Measurements from ENCODE around the gene FBXL5. TPM values are rescaled to one million over a fixed set of nuclear protein-coding genes. Genes with fewer than 3 reads are reported as not detected.
"Not testable (repeated sequence)": the region's sequence is repeated elsewhere in the genome, so short reads cannot be mapped to it uniquely, and the experiment has no call there.

FBXL5 gene
- total and polyA plus RNA-seq, 2 donors from 2014 or later = 95.3 to 98.4 TPM

GRCh38 chr4:15648600-15648999 is 6.6 kb downstream of the FBXL5 start:
- Histone ChIP-seq H3K27me3 (ENCODE audit: control insufficient read depth, insufficient read depth, low read length) (no peaks in the 10 kb centered on the region), H3K36me3 (ENCODE audit: control insufficient read depth in 2 of 3, insufficient read depth in 3 of 3, low read length in 3 of 3) (no peaks in the 10 kb centered on the region), H3K9ac (ENCODE audit: low read length in 3 of 3) (peak overlapping the region in 1 of 3 donors; percentile 7), H3K9me3 (ENCODE audit: control insufficient read depth in 2 of 3, insufficient read depth in 1 of 3, low read length in 3 of 3) (no peaks in the 10 kb centered on the region), H3K27ac (ENCODE audit: low read depth in 2 of 2, low read length in 2 of 2) (no peak overlapping the region), H3K4me3 (ENCODE audit: low read length in 3 of 3) (peak overlapping the region in 1 of 3 donors; percentile 16), H3K4me1 (ENCODE audit: control insufficient read depth in 2 of 3, insufficient read depth in 2 of 3, low read depth in 1 of 3, low read length in 3 of 3) (peaks cover 4 to 26% (median 10%) of the 10 kb centered on the region in 3 donors)
- no peak for TF ChIP-seq CTCF (IDR thresholded peaks at IDR 0.05; ENCODE audit: borderline replicate concordance, extremely low read depth, insufficient read depth)
- intact Hi-C loops (cut with DNase I) = no loop called here
- no peak for DNase-seq
- no peak for FAIRE-seq

GRCh38 chr4:15638418-15638817 is 16.7 kb downstream of the FBXL5 start:
- Histone ChIP-seq H3K27ac (ENCODE audit: low read depth in 2 of 2, low read length in 2 of 2) (no peak overlapping the region), H3K36me3 (ENCODE audit: control insufficient read depth in 2 of 3, insufficient read depth in 3 of 3, low read length in 3 of 3) (peaks cover 5 to 29% (median 9%) of the 10 kb centered on the region in 3 donors)
- no peak for DNase-seq

GRCh38 chr4:15636818-15637217 is 18.3 kb downstream of the FBXL5 start:
- FAIRE-seq = no peak
- H3K9me3 ChIP-seq (ENCODE audit: control insufficient read depth in 2 of 3, insufficient read depth in 1 of 3, low read length in 3 of 3) = no peaks in the 10 kb centered on the region
- intact Hi-C loops (cut with DNase I) = no loop called here
- no peak for TF ChIP-seq CTCF (IDR thresholded peaks at IDR 0.05; ENCODE audit: borderline replicate concordance, extremely low read depth, insufficient read depth)
- H3K4me1 ChIP-seq (ENCODE audit: control insufficient read depth in 2 of 3, insufficient read depth in 2 of 3, low read depth in 1 of 3, low read length in 3 of 3) = no peaks in the 10 kb centered on the region
- no peak overlapping the region for H3K4me3 ChIP-seq (ENCODE audit: low read length in 3 of 3)
- peaks cover 5 to 29% (median 12%) of the 10 kb centered on the region in 3 donors for H3K36me3 ChIP-seq (ENCODE audit: control insufficient read depth in 2 of 3, insufficient read depth in 3 of 3, low read length in 3 of 3)
- H3K27ac ChIP-seq (ENCODE audit: low read depth in 2 of 2, low read length in 2 of 2) = no peak overlapping the region
- H3K9ac ChIP-seq (ENCODE audit: low read length in 3 of 3) = no peak overlapping the region
- no peak for DNase-seq
- no peaks in the 10 kb centered on the region for H3K27me3 ChIP-seq (ENCODE audit: control insufficient read depth, insufficient read depth, low read length)

More at GRCh38 chr4:15638418-15638817, 16.7 kb downstream of the FBXL5 start:
- intact Hi-C loops (cut with DNase I) = no loop called here
- no peak overlapping the region for H3K9ac ChIP-seq (ENCODE audit: low read length in 3 of 3)
- no peak overlapping the region for H3K4me3 ChIP-seq (ENCODE audit: low read length in 3 of 3)
- no peak for TF ChIP-seq CTCF (IDR thresholded peaks at IDR 0.05; ENCODE audit: borderline replicate concordance, extremely low read depth, insufficient read depth)
- H3K4me1 ChIP-seq (ENCODE audit: control insufficient read depth in 2 of 3, insufficient read depth in 2 of 3, low read depth in 1 of 3, low read length in 3 of 3) = no peaks in the 10 kb centered on the region
- no peak for FAIRE-seq
- H3K27me3 ChIP-seq (ENCODE audit: control insufficient read depth, insufficient read depth, low read length) = no peaks in the 10 kb centered on the region
- H3K9me3 ChIP-seq (ENCODE audit: control insufficient read depth in 2 of 3, insufficient read depth in 1 of 3, low read length in 3 of 3) = no peaks in the 10 kb centered on the region

DNA sequence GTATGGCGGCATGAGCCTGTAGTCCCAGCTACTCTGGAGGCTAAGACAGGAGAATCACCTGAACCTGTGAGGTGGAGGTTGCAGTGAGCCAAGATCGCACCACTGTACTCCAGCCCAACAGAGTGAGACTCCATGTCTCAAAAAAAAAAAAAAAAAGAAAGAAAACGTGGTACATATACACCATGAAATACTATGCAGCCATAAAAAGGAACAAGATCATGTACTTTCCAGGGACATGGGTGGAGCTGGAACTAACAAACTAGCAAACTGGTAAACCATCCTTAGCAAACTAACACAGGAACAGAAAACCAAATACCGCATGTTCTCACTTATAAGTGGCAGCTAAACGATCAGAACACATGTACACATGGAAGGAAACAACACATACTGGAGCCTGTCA is 37.8 kb downstream of the FBXL5 start:
- H3K4me3 ChIP-seq (ENCODE audit: low read length in 3 of 3); H3K27ac ChIP-seq (ENCODE audit: low read depth in 2 of 2, low read length in 2 of 2); H3K4me1 ChIP-seq (ENCODE audit: control insufficient read depth in 2 of 3, insufficient read depth in 2 of 3, low read depth in 1 of 3, low read length in 3 of 3); H3K9ac ChIP-seq (ENCODE audit: low read length in 3 of 3); intact Hi-C loops (cut with DNase I); H3K36me3 ChIP-seq (ENCODE audit: control insufficient read depth in 2 of 3, insufficient read depth in 3 of 3, low read length in 3 of 3); FAIRE-seq; DNase-seq; H3K27me3 ChIP-seq (ENCODE audit: control insufficient read depth, insufficient read depth, low read length): not testable (repeated sequence)
- H3K9me3 ChIP-seq (ENCODE audit: control insufficient read depth in 2 of 3, insufficient read depth in 1 of 3, low read length in 3 of 3) = peaks cover 0 to 10% (median 0%) of the 10 kb centered on the region in 3 donors

DNA sequence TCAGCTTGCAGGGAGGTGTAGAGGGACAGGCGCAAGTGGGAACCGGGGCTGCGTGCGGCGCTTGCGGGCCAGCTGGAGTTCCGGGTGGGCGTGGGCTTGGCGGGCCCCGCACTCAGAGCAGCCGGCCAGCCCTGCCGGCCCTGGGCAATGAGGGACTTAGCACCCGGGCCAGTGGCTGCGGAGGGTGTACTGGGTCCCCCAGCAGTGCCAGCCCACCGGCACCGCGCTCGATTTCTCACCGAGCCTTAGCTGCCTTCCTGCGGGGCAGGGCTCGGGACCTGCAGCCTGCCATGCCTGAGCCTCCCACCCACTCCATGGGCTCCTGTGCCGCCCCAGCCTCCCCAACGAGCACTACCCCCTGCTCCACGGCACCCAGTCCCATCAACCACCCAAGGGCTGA is 40.3 kb downstream of the FBXL5 start:
- peak in 1 of 5 donors; percentile 63 for DNase-seq
- intact Hi-C loops (cut with DNase I) = not testable (repeated sequence)

More for the DNA sequence above, 40.3 kb downstream of the FBXL5 start:
- not testable (repeated sequence) for H3K4me1 ChIP-seq (ENCODE audit: control insufficient read depth in 2 of 3, insufficient read depth in 2 of 3, low read depth in 1 of 3, low read length in 3 of 3); H3K27me3 ChIP-seq (ENCODE audit: control insufficient read depth, insufficient read depth, low read length); FAIRE-seq; H3K36me3 ChIP-seq (ENCODE audit: control insufficient read depth in 2 of 3, insufficient read depth in 3 of 3, low read length in 3 of 3); H3K27ac ChIP-seq (ENCODE audit: low read depth in 2 of 2, low read length in 2 of 2); H3K9ac ChIP-seq (ENCODE audit: low read length in 3 of 3); H3K4me3 ChIP-seq (ENCODE audit: low read length in 3 of 3)
- peaks cover 0 to 10% (median 0%) of the 10 kb centered on the region in 3 donors for H3K9me3 ChIP-seq (ENCODE audit: control insufficient read depth in 2 of 3, insufficient read depth in 1 of 3, low read length in 3 of 3)
